HG02981 (cell line): ENCODE results near the gene GALC.

Source experiments
- ATAC-seq: cut with Tn5 transposase; IDR thresholded peaks from one replicate; pipeline ENCODE4 v1.9.1; 2021; ENCODE audit warnings: mild to moderate bottlenecking, moderate library complexity; ENCODE audit not compliant: unreplicated experiment

Gene GALC

GRCh38 chr14:88008039-88008742 lies 15.2 kb upstream of the GALC start:
- ATAC-seq: no peak

- ATAC-seq: no peak
Measured at GRCh38 chr14:88007608-88008007, 14.6 kb upstream of the GALC start.

- ATAC-seq: peak; percentile 85
Measured at GRCh38 chr14:88005978-88006851, 13.2 kb upstream of the GALC start.

- ATAC-seq: peak; percentile 72
Measured at GRCh38 chr14:88005050-88005481, 12.1 kb upstream of the GALC start, which contains the start of gene GPR65. GPR65 (plus strand) TSS chr14:88005135; CDS start chr14:88010848, 5,713 bp downstream.

- ATAC-seq: no peak
Measured at GRCh38 chr14:88004506-88005036, 11.6 kb upstream of the GALC start.

GRCh38 chr14:88003425-88003824 lies 10.4 kb upstream of the GALC start:
- ATAC-seq: no peak

GRCh38 chr14:88002421-88003075 lies 9.6 kb upstream of the GALC start:
- no peak for ATAC-seq

GRCh38 chr14:87999277-87999676 lies 6.3 kb upstream of the GALC start:
- no peak for ATAC-seq

- ATAC-seq: no peak
Measured at GRCh38 chr14:87998482-87998881, 5.5 kb upstream of the GALC start.

- ATAC-seq: no peak
Measured at GRCh38 chr14:87996291-87996592, 3.3 kb upstream of the GALC start.

- no peak for ATAC-seq
Measured at GRCh38 chr14:87995500-87996290, 2.7 kb upstream of the GALC start.

- peak; percentile 49 for ATAC-seq
Measured at GRCh38 chr14:87994974-87995373, 2.0 kb upstream of the GALC start.

GRCh38 chr14:87992346-87992717 lies 650 bp downstream of the GALC start:
- peak; percentile 1 for ATAC-seq

GRCh38 chr14:87990682-87991081 lies 2.3 kb downstream of the GALC start:
- no peak for ATAC-seq

- ATAC-seq: no peak
Measured at GRCh38 chr14:87989956-87990299, 3.1 kb downstream of the GALC start.

GRCh38 chr14:87989221-87989955 lies 3.6 kb downstream of the GALC start:
- ATAC-seq: no peak

GRCh38 chr14:87979689-87980088 lies 13.3 kb downstream of the GALC start:
- ATAC-seq: no peak

GRCh38 chr14:87975636-87976035 lies 17.3 kb downstream of the GALC start:
- ATAC-seq: no peak

GRCh38 chr14:87971010-87971409 lies 22.0 kb downstream of the GALC start:
- ATAC-seq: peak; percentile 68

- ATAC-seq: no peak
Measured at GRCh38 chr14:87967496-87967895, 25.5 kb downstream of the GALC start.
